ENCODE data around the gene SIL1. TPM values are rescaled to one million over a fixed set of nuclear protein-coding genes. Genes with fewer than 3 reads are reported as not detected.

SIL1 gene
- total RNA-seq, 1 donor from 2014 or later = 40.9 TPM

DNA sequence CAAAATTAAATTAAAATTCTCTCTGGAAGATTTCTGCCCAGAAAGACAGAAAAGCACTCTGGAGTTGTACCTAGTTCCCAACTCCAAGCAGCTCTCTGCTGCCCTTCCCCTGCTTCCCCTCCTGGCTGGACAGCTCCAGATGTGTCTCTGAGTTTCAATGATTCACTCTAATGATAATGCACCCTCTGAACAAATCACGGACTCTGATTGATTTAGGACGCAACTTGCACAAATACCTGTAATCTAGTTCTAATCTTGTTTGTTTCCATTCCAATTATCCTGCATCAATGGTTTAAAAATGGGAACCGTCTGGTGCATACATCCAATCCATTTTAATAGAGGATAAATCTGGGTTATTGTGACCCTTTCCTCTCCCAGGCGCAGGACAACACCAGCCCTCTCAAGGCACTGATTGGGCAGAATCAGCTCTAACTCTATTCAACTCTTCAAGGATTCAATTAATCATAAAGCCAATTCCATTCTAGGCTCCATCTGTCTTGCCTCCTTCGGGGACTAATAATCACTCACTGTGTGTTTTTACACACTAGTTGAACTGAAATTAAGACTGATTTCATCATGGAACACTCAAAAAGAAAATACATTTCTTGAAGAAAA is 211.9 kb downstream of the SIL1 start:
- DNase-seq (ENCODE audit: extremely low spot score, unreplicated experiment) = peak; percentile 37

DNA sequence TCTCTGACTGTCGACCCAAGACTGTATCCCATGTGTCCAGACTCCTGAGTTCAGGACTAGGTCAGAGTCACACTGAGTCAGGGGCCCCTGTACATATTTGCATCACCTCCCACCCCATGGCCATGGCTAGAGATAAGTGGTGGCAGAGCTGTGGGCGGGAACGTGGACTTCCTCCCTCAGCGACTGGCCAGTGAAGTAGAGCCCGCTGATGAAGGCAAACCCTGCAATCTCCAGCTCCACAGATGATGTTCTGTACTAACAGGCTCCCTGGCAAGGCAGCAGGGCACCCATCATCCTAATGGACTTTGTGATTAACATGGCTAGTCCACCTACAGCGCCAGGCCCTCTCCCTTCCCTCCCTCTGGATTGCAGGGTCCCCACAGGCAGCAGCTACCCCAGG is 212.5 kb downstream of the SIL1 start:
- DNase-seq (ENCODE audit: extremely low spot score, unreplicated experiment) = peak; percentile 36
- H3K27ac Mint-ChIP-seq = no peak overlapping the region
- no peaks in the 10 kb centered on the region for H3K9me3 Mint-ChIP-seq
- peaks cover 17% of the 10 kb centered on the region for H3K4me1 Mint-ChIP-seq (ENCODE audit: unreplicated experiment)
- TF ChIP-seq, protein P1, sequence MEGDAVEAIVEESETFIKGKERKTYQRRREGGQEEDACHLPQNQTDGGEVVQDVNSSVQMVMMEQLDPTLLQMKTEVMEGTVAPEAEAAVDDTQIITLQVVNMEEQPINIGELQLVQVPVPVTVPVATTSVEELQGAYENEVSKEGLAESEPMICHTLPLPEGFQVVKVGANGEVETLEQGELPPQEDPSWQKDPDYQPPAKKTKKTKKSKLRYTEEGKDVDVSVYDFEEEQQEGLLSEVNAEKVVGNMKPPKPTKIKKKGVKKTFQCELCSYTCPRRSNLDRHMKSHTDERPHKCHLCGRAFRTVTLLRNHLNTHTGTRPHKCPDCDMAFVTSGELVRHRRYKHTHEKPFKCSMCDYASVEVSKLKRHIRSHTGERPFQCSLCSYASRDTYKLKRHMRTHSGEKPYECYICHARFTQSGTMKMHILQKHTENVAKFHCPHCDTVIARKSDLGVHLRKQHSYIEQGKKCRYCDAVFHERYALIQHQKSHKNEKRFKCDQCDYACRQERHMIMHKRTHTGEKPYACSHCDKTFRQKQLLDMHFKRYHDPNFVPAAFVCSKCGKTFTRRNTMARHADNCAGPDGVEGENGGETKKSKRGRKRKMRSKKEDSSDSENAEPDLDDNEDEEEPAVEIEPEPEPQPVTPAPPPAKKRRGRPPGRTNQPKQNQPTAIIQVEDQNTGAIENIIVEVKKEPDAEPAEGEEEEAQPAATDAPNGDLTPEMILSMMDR (conservative IDR thresholded peaks at IDR 0.05) = no peak
- no peak overlapping the region for H3K4me3 Mint-ChIP-seq
- H3K36me3 Mint-ChIP-seq = peaks cover 5% of the 10 kb centered on the region
- no peaks in the 10 kb centered on the region for H3K27me3 Mint-ChIP-seq

More for the DNA sequence above, 211.9 kb downstream of the SIL1 start:
- no peak overlapping the region for H3K4me3 Mint-ChIP-seq
- H3K4me1 Mint-ChIP-seq (ENCODE audit: unreplicated experiment) = peaks cover 17% of the 10 kb centered on the region
- TF ChIP-seq, protein P1 (conservative IDR thresholded peaks at IDR 0.05) = no peak
- no peak overlapping the region for H3K27ac Mint-ChIP-seq
- no peaks in the 10 kb centered on the region for H3K27me3 Mint-ChIP-seq
- H3K9me3 Mint-ChIP-seq = no peaks in the 10 kb centered on the region
- H3K36me3 Mint-ChIP-seq = peaks cover 5% of the 10 kb centered on the region

- no peak overlapping the region for H3K4me3 Mint-ChIP-seq
Observed at GRCh38 chr5:138985256-138985655, 212.9 kb downstream of the SIL1 start.

DNA sequence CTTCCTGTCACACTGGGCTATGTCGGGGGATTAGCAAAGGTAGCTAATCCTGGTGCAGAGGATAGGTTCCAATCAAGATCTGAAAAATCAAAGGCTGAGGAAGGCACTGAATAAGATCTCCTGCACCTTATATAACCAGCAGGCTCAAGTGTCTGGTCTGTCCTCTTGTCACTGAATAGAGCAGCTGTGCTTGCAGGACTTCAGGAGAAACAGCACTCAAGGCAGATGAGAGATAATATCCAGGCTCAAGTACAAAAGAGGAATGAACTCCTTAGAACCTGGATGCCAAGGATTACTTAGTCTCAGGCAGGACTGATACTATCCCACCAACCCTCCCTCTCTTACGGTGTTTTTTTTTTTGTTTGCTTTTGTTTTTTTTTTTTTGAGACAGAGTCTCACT is 214.2 kb downstream of the SIL1 start:
- peaks cover 17% of the 10 kb centered on the region for H3K4me1 Mint-ChIP-seq (ENCODE audit: unreplicated experiment)
- H3K4me3 Mint-ChIP-seq = no peak overlapping the region
- TF ChIP-seq, protein P1 (conservative IDR thresholded peaks at IDR 0.05) = no peak
- no peak overlapping the region for H3K27ac Mint-ChIP-seq
- H3K36me3 Mint-ChIP-seq = peaks cover 5% of the 10 kb centered on the region
- H3K27me3 Mint-ChIP-seq = no peaks in the 10 kb centered on the region
- H3K9me3 Mint-ChIP-seq = no peaks in the 10 kb centered on the region
- DNase-seq (ENCODE audit: extremely low spot score, unreplicated experiment) = no peak

More at GRCh38 chr5:138985256-138985655, 212.9 kb downstream of the SIL1 start:
- peak; percentile 42 for DNase-seq (ENCODE audit: extremely low spot score, unreplicated experiment)
- peaks cover 17% of the 10 kb centered on the region for H3K4me1 Mint-ChIP-seq (ENCODE audit: unreplicated experiment)
- no peak overlapping the region for H3K27ac Mint-ChIP-seq
- no peaks in the 10 kb centered on the region for H3K9me3 Mint-ChIP-seq
- peaks cover 5% of the 10 kb centered on the region for H3K36me3 Mint-ChIP-seq
- TF ChIP-seq, protein P1 (conservative IDR thresholded peaks at IDR 0.05) = no peak
- no peaks in the 10 kb centered on the region for H3K27me3 Mint-ChIP-seq

DNA sequence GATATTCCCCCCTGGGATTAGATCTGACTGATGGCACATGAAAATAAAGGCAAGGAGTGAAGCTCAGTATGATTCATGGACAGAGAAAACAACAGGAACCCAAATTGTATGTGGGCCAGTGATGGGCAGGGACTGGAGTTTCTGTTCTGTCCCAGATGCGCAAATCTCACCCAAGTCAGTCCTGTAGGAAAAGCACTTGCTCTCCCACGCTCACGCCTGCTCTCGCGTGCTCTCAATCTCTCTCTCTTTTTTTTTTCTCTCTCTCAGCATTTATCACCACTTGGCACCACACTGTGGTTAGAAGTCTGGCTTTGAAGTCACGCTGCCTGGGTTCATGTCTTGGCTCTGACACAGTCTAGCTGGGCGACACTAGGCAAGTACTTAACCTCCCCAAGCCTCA is 216.6 kb downstream of the SIL1 start:
- TF ChIP-seq, protein P1 (conservative IDR thresholded peaks at IDR 0.05) = no peak
- H3K36me3 Mint-ChIP-seq = peaks cover 9% of the 10 kb centered on the region
- H3K27ac Mint-ChIP-seq = no peak overlapping the region
- H3K9me3 Mint-ChIP-seq = no peaks in the 10 kb centered on the region
- peaks cover 17% of the 10 kb centered on the region for H3K4me1 Mint-ChIP-seq (ENCODE audit: unreplicated experiment)
- H3K4me3 Mint-ChIP-seq = no peak overlapping the region
- H3K27me3 Mint-ChIP-seq = no peaks in the 10 kb centered on the region
- DNase-seq (ENCODE audit: extremely low spot score, unreplicated experiment) = peak; percentile 15

Data from type B pancreatic cell (in vitro differentiated cells).